D341Med (cell line): ENCODE results near the gene CAB39.
A peak's percentile ranks its signal among the peaks of the same experiment; 100 is the strongest.

Source experiments
- DNase-seq: peaks from one replicate; pipeline ENCODE4 v3.0.0; 2012; ENCODE audit warnings: low spot score

CAB39 gene

GRCh38 chr2:230821261-230821990 is 108.8 kb downstream of the CAB39 start:
- no peak for DNase-seq

GRCh38 chr2:230821991-230822520 is 109.4 kb downstream of the CAB39 start:
- no peak for DNase-seq

GRCh38 chr2:230823264-230823964 is 110.8 kb downstream of the CAB39 start:
- no peak for DNase-seq

- DNase-seq, result peak; percentile 80
Measured at GRCh38 chr2:230824406-230824978, 111.8 kb downstream of the CAB39 start.

GRCh38 chr2:230825354-230825753 is 112.7 kb downstream of the CAB39 start:
- DNase-seq, result no peak

- no peak for DNase-seq
Measured at GRCh38 chr2:230827774-230828271, 115.2 kb downstream of the CAB39 start.

- DNase-seq, result no peak
Measured at GRCh38 chr2:230828272-230828961, 115.8 kb downstream of the CAB39 start.

- no peak for DNase-seq
Measured at GRCh38 chr2:230829293-230829692, 116.7 kb downstream of the CAB39 start.

- DNase-seq, result no peak
Measured at GRCh38 chr2:230829959-230830358, 117.3 kb downstream of the CAB39 start.

- no peak for DNase-seq
Measured at GRCh38 chr2:230830428-230830827, 117.8 kb downstream of the CAB39 start.

- no peak for DNase-seq
Measured at GRCh38 chr2:230840301-230840700, 127.7 kb downstream of the CAB39 start.

GRCh38 chr2:230842473-230842872 is 129.8 kb downstream of the CAB39 start:
- no peak for DNase-seq

- DNase-seq, result no peak
Measured at GRCh38 chr2:230843132-230843531, 130.5 kb downstream of the CAB39 start.

- DNase-seq, result no peak
Measured at GRCh38 chr2:230846360-230846759, 133.7 kb downstream of the CAB39 start.

- peak; percentile 89 for DNase-seq
Measured at GRCh38 chr2:230847883-230848388, 135.3 kb downstream of the CAB39 start.

GRCh38 chr2:230849633-230850357 is 137.2 kb downstream of the CAB39 start:
- no peak for DNase-seq

GRCh38 chr2:230850358-230850658 is 137.7 kb downstream of the CAB39 start:
- DNase-seq, result no peak

- DNase-seq, result no peak
Measured at GRCh38 chr2:230852113-230852512, 139.5 kb downstream of the CAB39 start.

- DNase-seq, result no peak
Measured at GRCh38 chr2:230861552-230862255, 149.1 kb downstream of the CAB39 start.

GRCh38 chr2:230862292-230862691 is 149.7 kb downstream of the CAB39 start:
- DNase-seq, result no peak

- DNase-seq, result no peak
Measured at GRCh38 chr2:230863031-230863430, 150.4 kb downstream of the CAB39 start.
